Measurements from ENCODE around the gene MRAS. TPM values are rescaled to one million over a fixed set of nuclear protein-coding genes. Genes with fewer than 3 reads are reported as not detected.

Gene MRAS
- total and polyA plus RNA-seq, 7 experiments from 2014 or later: 0.05 to 4.9 (median 0.80) TPM; not detected in 2

GRCh38 chr3:138328341-138328740, 20.0 kb upstream of the MRAS start:
- H3K9me3 Mint-ChIP-seq: no peaks in the 10 kb centered on the region
- no peaks in the 10 kb centered on the region for H3K36me3 Mint-ChIP-seq
- intact Hi-C loops (cut with micrococcal nuclease): loop anchor here (2.0 to 5.0 kb wide), 6 partner anchors 18 to 1014 kb away; partner anchors contain the start of genes FAIM (in 1 of the 2), MRPS22 (in 1 of the 2) and PIK3CB (in 1 of the 2)
- Histone ChIP-seq H3K4me3 (ENCODE audit: low read length) (peak overlapping the region; percentile 78), H3K4me1 (ENCODE audit: control insufficient read depth in 2 of 2, insufficient read depth in 2 of 2, low read length in 2 of 2) (peaks cover 5 to 8% of the 10 kb centered on the region in 2 donors), H3K36me3 (ENCODE audit: control insufficient read depth in 2 of 3, insufficient read depth in 3 of 3, low read length in 3 of 3) (peaks cover 0 to 3% (median 0%) of the 10 kb centered on the region in 3 experiments), H3K27ac (ENCODE audit: low read depth, low read length) (no peak overlapping the region), H3K27me3 (ENCODE audit: control insufficient read depth in 2 of 2, insufficient read depth in 2 of 2, low read length in 2 of 2) (no peaks in the 10 kb centered on the region), H3K9me3 (ENCODE audit: control insufficient read depth in 2 of 3, low read length in 3 of 3) (no peaks in the 10 kb centered on the region)
- ATAC-seq (no peak), DNase-seq (no peak)
- H3K27ac Mint-ChIP-seq: peak overlapping the region in 7 of 9 donors; percentile 60 to 98 (median 85)
- H3K27me3 Mint-ChIP-seq: peaks cover 0 to 3% (median 0%) of the 10 kb centered on the region in 5 donors
- ChIA-PET POLR2A (interaction anchor here (0.8 kb wide), 1 partner anchor 141 kb away, joined by 4 read pairs; no protein-coding TSS in a partner anchor), CTCF (interaction anchor here (0.6 to 1.5 kb wide), 5 partner anchors 11 to 142 kb away, joined by 3 to 7 read pairs (median 3); no protein-coding TSS in a partner anchor)
- peak overlapping the region in 9 of 10 donors; percentile 71 to 97 (median 91) for H3K4me3 Mint-ChIP-seq
- peaks cover 13 to 48% (median 45%) of the 10 kb centered on the region in 7 donors for H3K4me1 Mint-ChIP-seq

DNA sequence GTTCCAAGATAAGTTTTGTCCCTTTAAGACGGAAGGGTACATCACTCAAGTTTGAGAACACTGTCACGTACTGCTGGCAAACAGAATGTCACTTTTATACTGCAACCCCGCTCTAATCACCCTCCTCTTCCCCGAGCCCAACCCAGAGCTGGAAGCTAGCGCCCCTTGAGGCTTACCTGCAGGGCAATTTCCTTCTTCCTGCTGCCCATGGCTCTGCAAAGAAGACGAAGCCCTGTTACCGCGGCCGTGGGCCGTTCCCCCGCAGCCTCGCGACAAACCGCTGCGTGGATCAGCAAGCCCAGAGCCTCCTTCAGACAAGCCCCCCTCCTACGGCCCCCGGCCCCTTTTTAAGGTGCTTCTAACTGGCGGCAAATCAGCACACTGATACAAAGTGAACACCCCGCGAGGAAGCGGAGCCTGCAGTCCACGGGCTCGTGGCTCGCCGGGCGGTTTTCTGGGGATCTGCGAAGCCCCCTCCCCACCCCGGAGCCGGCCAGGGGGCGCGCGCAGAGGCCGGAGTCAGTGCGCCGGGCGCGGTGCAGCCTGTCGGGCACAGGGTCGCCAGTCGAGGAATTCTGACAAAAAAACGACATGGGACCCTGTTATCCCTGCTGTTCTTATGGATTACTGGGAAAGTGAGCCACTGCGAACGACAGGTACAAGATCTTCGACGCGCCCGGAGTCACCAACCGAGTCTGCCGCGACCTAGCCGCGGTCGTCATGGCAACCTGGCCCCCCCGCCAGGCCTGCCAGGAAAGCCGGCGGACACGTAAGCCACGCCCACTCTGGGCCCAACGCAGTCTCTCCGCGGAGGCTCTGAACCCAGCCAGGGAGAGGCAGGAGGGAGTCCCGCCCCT, 19.0 kb upstream of the MRAS start, which contains the start of gene NME9:
Gene NME9 (minus strand): TSS at position 725 of the 857 bp plus-strand sequence. CDS start 516 bp downstream, at position 209.
- Mint-ChIP-seq H3K27ac (peak within 1 kb of the TSS; percentile 85 to 98 (median 94)), H3K27me3 (peaks cover 0 to 10% (median 0%) of the 10 kb centered on the region in 5 donors), H3K9me3 (no peaks in the 10 kb centered on the region), H3K4me3 (peak within 1 kb of the TSS; percentile 91 to 99 (median 97)), H3K36me3 (no peaks in the 10 kb centered on the region), H3K4me1 (peaks cover 12 to 40% (median 36%) of the 10 kb centered on the region in 7 donors)
- ATAC-seq: peak; percentile 95
- Histone ChIP-seq H3K4me3 (ENCODE audit: low read length) (peak within 1 kb of the TSS; percentile 78), H3K9me3 (ENCODE audit: control insufficient read depth in 2 of 3, low read length in 3 of 3) (no peaks in the 10 kb centered on the region), H3K27me3 (ENCODE audit: control insufficient read depth in 2 of 2, insufficient read depth in 2 of 2, low read length in 2 of 2) (no peaks in the 10 kb centered on the region), H3K4me1 (ENCODE audit: control insufficient read depth in 2 of 2, insufficient read depth in 2 of 2, low read length in 2 of 2) (peaks cover 5 to 8% of the 10 kb centered on the region in 2 donors), H3K36me3 (ENCODE audit: control insufficient read depth in 2 of 3, insufficient read depth in 3 of 3, low read length in 3 of 3) (peaks cover 0 to 3% (median 0%) of the 10 kb centered on the region in 3 experiments), H3K27ac (ENCODE audit: low read depth, low read length) (peak within 1 kb of the TSS; percentile 86)
- ChIA-PET CTCF (interaction anchor here (0.6 to 1.5 kb wide), 5 partner anchors 12 to 143 kb away, joined by 3 to 6 read pairs (median 3); no protein-coding TSS in a partner anchor), POLR2A (interaction anchor here (0.8 kb wide), 1 partner anchor 142 kb away, joined by 4 read pairs; no protein-coding TSS in a partner anchor)
- intact Hi-C loops (cut with micrococcal nuclease): loop anchor here (1.0 to 5.0 kb wide), 14 partner anchors 17 to 1577 kb away; partner anchors contain the start of genes ARMC8 (in 2 of the 2), DBR1 (in 2 of the 2), CEP70 (in 1 of the 2) and COPB2 (in 1 of the 2)
- peak; percentile 79 to 91 (median 86) for DNase-seq

- intact Hi-C loops (cut with micrococcal nuclease): loop anchor here (1.0 to 5.0 kb wide), 16 partner anchors 17 to 1578 kb away; partner anchors contain the start of genes ARMC8 (in 2 of the 2), CEP70 (in 2 of the 2), DBR1 (in 2 of the 2) and COPB2 (in 1 of the 2)
- Mint-ChIP-seq H3K36me3 (no peaks in the 10 kb centered on the region), H3K4me3 (peak overlapping the region; percentile 91 to 99 (median 97)), H3K9me3 (no peaks in the 10 kb centered on the region), H3K27ac (peak overlapping the region; percentile 85 to 98 (median 94)), H3K4me1 (peaks cover 11 to 34% (median 30%) of the 10 kb centered on the region in 7 donors), H3K27me3 (peaks cover 0 to 12% (median 0%) of the 10 kb centered on the region in 5 donors)
- no peak for DNase-seq
- no peaks in the 10 kb centered on the region for H3K27me3 ChIP-seq (ENCODE audit: control insufficient read depth in 2 of 2, insufficient read depth in 2 of 2, low read length in 2 of 2)
- ChIA-PET CTCF (interaction anchor here (0.6 to 1.4 kb wide), 2 partner anchors 25 to 324 kb away, joined by 3 to 4 read pairs; no protein-coding TSS in a partner anchor), POLR2A (no interaction called here)
- H3K36me3 ChIP-seq (ENCODE audit: control insufficient read depth in 2 of 3, insufficient read depth in 3 of 3, low read length in 3 of 3): peaks cover 0 to 3% (median 0%) of the 10 kb centered on the region in 3 experiments
- no peaks in the 10 kb centered on the region for H3K9me3 ChIP-seq (ENCODE audit: control insufficient read depth in 2 of 3, low read length in 3 of 3)
- peak overlapping the region; percentile 78 for H3K4me3 ChIP-seq (ENCODE audit: low read length)
- ATAC-seq: no peak
- H3K4me1 ChIP-seq (ENCODE audit: control insufficient read depth in 2 of 2, insufficient read depth in 2 of 2, low read length in 2 of 2): peaks cover 5 to 8% of the 10 kb centered on the region in 2 donors
- peak overlapping the region; percentile 86 for H3K27ac ChIP-seq (ENCODE audit: low read depth, low read length)
Observed at GRCh38 chr3:138329984-138330293, 18.4 kb upstream of the MRAS start.

GRCh38 chr3:138331143-138331894, 17.1 kb upstream of the MRAS start:
- Mint-ChIP-seq H3K4me3 (peak overlapping the region in 4 of 10 donors; percentile 27 to 56 (median 43)), H3K9me3 (no peaks in the 10 kb centered on the region), H3K27me3 (peaks cover 0 to 16% (median 0%) of the 10 kb centered on the region in 5 donors), H3K27ac (peak overlapping the region in 7 of 9 donors; percentile 49 to 98 (median 87)), H3K4me1 (peaks cover 10 to 32% (median 28%) of the 10 kb centered on the region in 7 donors), H3K36me3 (no peaks in the 10 kb centered on the region)
- intact Hi-C loops (cut with micrococcal nuclease): loop anchor here in 1 of 2 donors (5.0 kb wide), 3 partner anchors 261 to 591 kb away; partner anchors contain the start of gene CEP70
- DNase-seq (no peak), ATAC-seq (no peak)
- Histone ChIP-seq H3K4me1 (ENCODE audit: control insufficient read depth in 2 of 2, insufficient read depth in 2 of 2, low read length in 2 of 2) (peaks cover 5 to 8% of the 10 kb centered on the region in 2 donors), H3K9me3 (ENCODE audit: control insufficient read depth in 2 of 3, low read length in 3 of 3) (no peaks in the 10 kb centered on the region), H3K4me3 (ENCODE audit: low read length) (no peak overlapping the region), H3K27me3 (ENCODE audit: control insufficient read depth in 2 of 2, insufficient read depth in 2 of 2, low read length in 2 of 2) (no peaks in the 10 kb centered on the region), H3K27ac (ENCODE audit: low read depth, low read length) (no peak overlapping the region), H3K36me3 (ENCODE audit: control insufficient read depth in 2 of 3, insufficient read depth in 3 of 3, low read length in 3 of 3) (peaks cover 0 to 3% (median 0%) of the 10 kb centered on the region in 3 experiments)
- CTCF ChIA-PET: interaction anchor here (0.6 to 1.4 kb wide), 6 partner anchors 24 to 305 kb away, joined by 3 to 4 read pairs (median 3); no protein-coding TSS in a partner anchor
- POLR2A ChIA-PET: interaction anchor here (0.7 to 1.1 kb wide), 3 partner anchors 144 to 156 kb away, joined by 3 to 4 read pairs (median 3); partner anchors contain the start of genes ARMC8 and DBR1

DNA sequence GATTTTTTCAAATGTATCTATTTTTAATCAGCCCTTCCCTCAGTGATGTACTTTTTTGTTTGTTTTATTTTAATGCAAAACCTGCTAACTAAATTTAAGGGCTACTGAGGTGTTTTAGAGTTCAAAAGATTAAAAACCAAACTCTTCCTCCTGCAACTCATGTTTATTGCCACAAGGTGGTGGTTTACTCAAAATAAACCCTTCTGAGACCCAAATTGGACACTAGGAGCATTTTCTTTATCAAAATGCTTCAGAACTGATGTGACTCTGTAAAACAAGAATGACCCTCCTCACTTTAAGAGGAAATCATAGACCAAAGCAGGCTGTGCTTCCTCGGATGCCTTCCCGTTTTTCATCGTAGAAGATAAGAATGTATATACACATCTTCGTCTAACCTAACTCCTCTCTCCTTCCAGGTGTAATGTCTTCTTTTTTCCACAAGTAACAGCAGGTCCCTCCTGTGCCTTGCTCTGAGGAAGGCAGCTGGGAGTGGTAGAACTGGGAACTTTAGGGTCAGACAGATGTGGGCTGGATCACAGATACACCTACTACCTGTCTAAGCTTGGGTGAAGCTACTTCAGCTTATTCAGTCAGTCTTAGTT, 15.8 kb upstream of the MRAS start:
- peak overlapping the region in 7 of 9 donors; percentile 7 to 65 (median 41) for H3K27ac Mint-ChIP-seq

More for the DNA sequence above, 15.8 kb upstream of the MRAS start:
- no peak for ATAC-seq
- Mint-ChIP-seq H3K4me3 (peak overlapping the region in 1 of 10 donors; percentile 35), H3K36me3 (no peaks in the 10 kb centered on the region), H3K27me3 (peaks cover 0 to 16% (median 0%) of the 10 kb centered on the region in 5 donors), H3K9me3 (no peaks in the 10 kb centered on the region), H3K4me1 (peaks cover 10 to 32% (median 26%) of the 10 kb centered on the region in 7 donors)
- ChIA-PET POLR2A (no interaction called here), CTCF (interaction anchor here (1.1 to 1.2 kb wide), 2 partner anchors 153 to 263 kb away, joined by 3 read pairs; no protein-coding TSS in a partner anchor)
- H3K27ac ChIP-seq (ENCODE audit: low read depth, low read length): no peak overlapping the region
- no peak overlapping the region for H3K4me3 ChIP-seq (ENCODE audit: low read length)
- H3K4me1 ChIP-seq (ENCODE audit: control insufficient read depth in 2 of 2, insufficient read depth in 2 of 2, low read length in 2 of 2): peaks cover 5 to 8% of the 10 kb centered on the region in 2 donors
- peaks cover 0 to 3% (median 0%) of the 10 kb centered on the region in 3 experiments for H3K36me3 ChIP-seq (ENCODE audit: control insufficient read depth in 2 of 3, insufficient read depth in 3 of 3, low read length in 3 of 3)
- DNase-seq: peak in 3 of 9 donors; percentile 17 to 26 (median 18)
- H3K27me3 ChIP-seq (ENCODE audit: control insufficient read depth in 2 of 2, insufficient read depth in 2 of 2, low read length in 2 of 2): no peaks in the 10 kb centered on the region
- no peaks in the 10 kb centered on the region for H3K9me3 ChIP-seq (ENCODE audit: control insufficient read depth in 2 of 3, low read length in 3 of 3)
- intact Hi-C loops (cut with micrococcal nuclease): loop anchor here (1.0 to 5.0 kb wide), 5 partner anchors 85 to 590 kb away; partner anchors contain the start of gene CEP70 (in 1 of the 2)

Data from naive thymus-derived CD4-positive, alpha-beta T cell (primary cell).